ENCODE measurements around the gene TMEM219.

DNA sequence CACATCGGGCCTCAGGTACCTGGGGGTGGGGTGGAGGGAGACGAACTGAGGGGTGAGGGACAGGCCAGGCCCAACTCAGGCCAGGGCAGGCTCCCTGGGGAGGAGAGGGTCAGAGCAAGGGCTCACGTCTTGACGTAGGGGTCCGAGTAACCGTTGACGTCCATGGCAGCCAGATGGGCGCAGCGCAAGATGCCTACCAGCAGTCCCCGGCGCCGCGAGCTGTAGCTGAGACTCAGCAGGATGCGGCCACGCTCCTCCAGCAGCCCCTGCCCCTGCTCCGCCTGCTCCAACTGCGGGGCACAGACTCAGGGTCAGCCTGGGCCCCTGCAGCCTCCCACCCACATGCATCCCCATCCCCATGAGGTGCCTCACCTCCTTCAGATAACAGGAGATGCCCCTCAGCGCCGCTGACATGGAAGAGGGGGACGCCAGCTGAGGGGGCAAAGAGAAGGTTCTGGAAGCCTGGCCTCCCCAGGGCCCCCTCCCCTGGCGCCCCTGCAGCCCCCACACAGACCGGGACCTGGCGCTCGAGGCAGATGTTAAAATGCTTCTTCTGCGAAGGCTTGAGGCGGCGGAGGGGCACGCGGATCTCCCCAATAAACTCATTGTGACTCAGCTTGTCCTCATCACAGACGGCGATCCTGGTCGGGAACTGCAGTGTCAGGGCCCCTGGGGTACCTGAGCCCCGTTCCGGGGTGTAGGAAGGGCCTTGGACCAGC, 44.9 kb downstream of the TMEM219 start:
- no peak for TF ChIP-seq GATA2 (IDR thresholded peaks at IDR 0.05; ENCODE audit: low read depth, low read length)
- no peak for TF ChIP-seq GATA3 (IDR thresholded peaks at IDR 0.05; ENCODE audit: low read depth, low read length)

Measured in SH-SY5Y (cell line).